H54 (cell line): Measurements from ENCODE around the gene RIPPLY3.
A peak's percentile ranks its signal among the peaks of the same experiment; 100 is the strongest.

ENCODE experiments used
- DNase-seq: peaks from one replicate; pipeline ENCODE4 v3.0.0; 2011; ENCODE audit warnings: low spot score, mixed read lengths; ENCODE audit not compliant: insufficient read length
- FAIRE-seq: peaks from 3 replicates; lab custom pipeline; 2011; peaks lifted over from hg19 to GRCh38; lab: Jason Lieb, UNC
- POLR2A ChIP-seq: IDR thresholded peaks from 2 replicates; pipeline ENCODE4 v1.6.1; 2011; ENCODE audit warnings: low read depth, mild to moderate bottlenecking, low read length

RIPPLY3 gene

GRCh38 chr21:37006486-37007291 lies at the start of gene RIPPLY3:
Gene RIPPLY3 (plus strand): TSS chr21:37006702. CDS start chr21:37006773, 71 bp downstream.
- FAIRE-seq, result no peak
- TF ChIP-seq POLR2A, result no peak
- DNase-seq, result no peak

GRCh38 chr21:36959020-36959835 lies 47.3 kb upstream of the RIPPLY3 start:
- DNase-seq, result no peak
- 0 out of 2 replicates have a peak, but pooled peaks have one; percentile 15 for TF ChIP-seq POLR2A
- FAIRE-seq, result no peak

GRCh38 chr21:36960676-36961284 lies 45.7 kb upstream of the RIPPLY3 start:
- DNase-seq (no peak), FAIRE-seq (no peak)
- no peak for TF ChIP-seq POLR2A

- DNase-seq (no peak), FAIRE-seq (no peak)
- no peak for TF ChIP-seq POLR2A
Observed at GRCh38 chr21:36962098-36962780, 44.3 kb upstream of the RIPPLY3 start.

- no peak for TF ChIP-seq POLR2A
- FAIRE-seq (no peak), DNase-seq (no peak)
Observed at GRCh38 chr21:36964398-36964797, 42.1 kb upstream of the RIPPLY3 start.

- FAIRE-seq, result no peak
- TF ChIP-seq POLR2A, result no peak
- no peak for DNase-seq
Observed at GRCh38 chr21:36964827-36965719, 41.4 kb upstream of the RIPPLY3 start.

- no peak for DNase-seq
- TF ChIP-seq POLR2A, result no peak
- no peak for FAIRE-seq
Observed at GRCh38 chr21:36965720-36966065, 40.8 kb upstream of the RIPPLY3 start.

GRCh38 chr21:36966066-36966820 lies 40.3 kb upstream of the RIPPLY3 start, which contains the start of gene HLCS:
Gene HLCS (minus strand): TSS chr21:36966669. CDS start chr21:36966638, 31 bp downstream.
- peak; percentile 92 for TF ChIP-seq POLR2A
- DNase-seq (peak; percentile 86), FAIRE-seq (no peak)

GRCh38 chr21:36966821-36967768 lies 39.4 kb upstream of the RIPPLY3 start:
- FAIRE-seq, result no peak
- no peak for DNase-seq
- no peak for TF ChIP-seq POLR2A

- no peak for TF ChIP-seq POLR2A
- DNase-seq (no peak), FAIRE-seq (no peak)
Observed at GRCh38 chr21:36968414-36968813, 38.1 kb upstream of the RIPPLY3 start.

- no peak for FAIRE-seq
- TF ChIP-seq POLR2A, result no peak
- no peak for DNase-seq
Observed at GRCh38 chr21:36968976-36969375, 37.5 kb upstream of the RIPPLY3 start.
